Ovary (tissue), 10 donors: ENCODE measurements around the gene HBP1. TPM values are rescaled to one million over a fixed set of nuclear protein-coding genes. Genes with fewer than 3 reads are reported as not detected.

Experiments
- DNase-seq, 5 donors: peaks; one replicate each; pipeline ENCODE4 v3.0.0-alpha.2; 2019 to 2020
- H3K27ac ChIP-seq, 2 donors: fragments of 200-600 bp; one replicate each; pipeline versions ENCODE4 v1.5.1 to v1.8.0; 2019 to 2022
- H3K27me3 ChIP-seq: fragments of 200-600 bp; one replicate; pipeline ENCODE4 v1.8.0; 2022
- H3K36me3 ChIP-seq: fragments of 200-600 bp; sonication (generic); one replicate; pipeline ENCODE4 v1.5.1; 2019
- H3K4me1 ChIP-seq: one replicate; pipeline ENCODE4 v1.8.1; 2013; ENCODE audit warnings: mild to moderate bottlenecking, moderate library complexity; ENCODE audit not compliant: insufficient read depth
- H3K4me3 ChIP-seq: fragments of 200-600 bp; sonication (generic); one replicate; pipeline ENCODE4 v1.5.1; 2017
- H3K9me3 ChIP-seq, 2 donors: fragments of 200-600 bp in 1 of 2; sonication (generic) in 1 of 2; one replicate each; pipeline versions ENCODE4 v1.5.1 to v1.8.1; 2013 to 2019; ENCODE audit warnings: mild to moderate bottlenecking in 1 of 2, moderate library complexity in 1 of 2
- EP300 ChIP-seq: sonication (generic); formaldehyde crosslinking; IDR thresholded peaks from one replicate; pipeline ENCODE4 v1.6.1; 2017; ENCODE audit warnings: antibody characterized with exemption
- POLR2A ChIP-seq: fragments of 450-650 bp; IDR thresholded peaks from one replicate; pipeline ENCODE4 v1.6.1; 2017; ENCODE audit warnings: antibody characterized with exemption, mild to moderate bottlenecking, moderate library complexity
- WGBS, 3 donors: extraction: QIAGEN DNeasy Blood & Tissue Kit in 1 of 3; methylation state at CpG; one replicate each; pipeline versions ENCODE4 v1.1.5 to v1.1.7; 2013 to 2017; 5-methylcytosine and 5-hydroxymethylcytosine counted together
- intact Hi-C, 4 donors: fragments of 100-400 bp; cut with DNase I; formaldehyde crosslinking; loops; one replicate each; pipeline versions ENCODE4 v1.11.0 to v1.15.1; 2022 to 2023
- long read RNA-seq, 3 donors: library from polyadenylated mRNA in 2 of 3; unstranded in 2 of 3; transcript quantifications; one replicate each; pipeline ENCODE4 v2.0.0 and lab custom pipeline, GENCODE V29; 2021 to 2026
- polyA plus RNA-seq, 2 donors: library from polyadenylated mRNA; stranded (reverse); fragments of 200-250 nt in 1 of 2; fragments of 350-450 nt in 1 of 2; fragmentation: Illumina TruSeq in 1 of 2; extraction: RNeasy Lipid Tissue Mini Kit (QIAGEN cat#74804) in 1 of 2; gene quantifications; one replicate each; pipeline ENCODE4 v1.2.3, GENCODE V29; 2013 to 2014
- total RNA-seq, 7 donors: library from RNA; depleted of rRNA in 2 of 7; stranded (reverse); fragments of >200 nt in 2 of 7; fragmentation: NEBNext Ultra II Directional in 3 of 7; extraction: Animal tissue kit (Norgen Biotek cat#: 25700) in 3 of 7; gene quantifications; one replicate each; pipeline versions ENCODE4 v1.1.0 to v1.2.4, GENCODE V29; 2016 to 2023
- TF ChIP-seq, protein P1 (sequence below), 3 donors: fragments of 450-650 bp in 2 of 3; fragments of 200-600 bp in 1 of 3; IDR thresholded peaks; one replicate each; pipeline versions ENCODE4 v1.5.1 to v1.8.0; 2016 to 2022; ENCODE audit warnings: antibody characterized with exemption in 3 of 3, mild to moderate bottlenecking in 1 of 3
- donor health status: DM: no; HTN: no; CAD: no; lungs with moderate emphysema.
- donor health status: DM: no; HTN: no; CAD: no.
- donor health status: Bipolar disorder and iron deficiency.
- donor health status: DM: yes; HTN: yes; CAD: no.
- donor health status: DM: no; HTN: no; CAD: no.
- donor health status: DM: yes; HTN: yes; CAD: no.

The HBP1 gene, protein sequence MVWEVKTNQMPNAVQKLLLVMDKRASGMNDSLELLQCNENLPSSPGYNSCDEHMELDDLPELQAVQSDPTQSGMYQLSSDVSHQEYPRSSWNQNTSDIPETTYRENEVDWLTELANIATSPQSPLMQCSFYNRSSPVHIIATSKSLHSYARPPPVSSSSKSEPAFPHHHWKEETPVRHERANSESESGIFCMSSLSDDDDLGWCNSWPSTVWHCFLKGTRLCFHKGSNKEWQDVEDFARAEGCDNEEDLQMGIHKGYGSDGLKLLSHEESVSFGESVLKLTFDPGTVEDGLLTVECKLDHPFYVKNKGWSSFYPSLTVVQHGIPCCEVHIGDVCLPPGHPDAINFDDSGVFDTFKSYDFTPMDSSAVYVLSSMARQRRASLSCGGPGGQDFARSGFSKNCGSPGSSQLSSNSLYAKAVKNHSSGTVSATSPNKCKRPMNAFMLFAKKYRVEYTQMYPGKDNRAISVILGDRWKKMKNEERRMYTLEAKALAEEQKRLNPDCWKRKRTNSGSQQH
- total RNA-seq, result 100 to 1,000 TPM in 2 of 7 donors, 10 to 100 TPM in 5; 31.8 to 121 (median 55.4) TPM
- 10 to 100 TPM; 77.4 to 86.3 TPM for polyA plus RNA-seq
- long read RNA-seq, donor 1, transcript HBP1-201 (11 exons, 2,829 nt), result minor isoform, 5 of 34 reads
- long read RNA-seq, donor 1, transcript HBP1-208 (11 exons, 2,704 nt), result major isoform, 15 of 34 reads
- long read RNA-seq, donor 1, partial matches to known transcripts, result 9 of 34 reads
- long read RNA-seq, donor 1, other reads (novel, unspliced or antisense), result 5 of 34 reads
- long read RNA-seq, donor 2, transcript HBP1-208 (11 exons, 2,704 nt), result major isoform, 16 of 19 reads
- long read RNA-seq, donor 2, partial matches to known transcripts, result 0 of 19 reads
- long read RNA-seq, donor 2, other reads (novel, unspliced or antisense), result 0 of 19 reads
- long read RNA-seq, donor 3, transcript HBP1-208 (11 exons, 2,704 nt), result major isoform, 24 of 61 reads
- long read RNA-seq, donor 3, transcript HBP1-201 (11 exons, 2,829 nt), result minor isoform, 21 of 61 reads
- long read RNA-seq, donor 3, partial matches to known transcripts, result 9 of 61 reads
- long read RNA-seq, donor 3, other reads (novel, unspliced or antisense), result 7 of 61 reads

DNA sequence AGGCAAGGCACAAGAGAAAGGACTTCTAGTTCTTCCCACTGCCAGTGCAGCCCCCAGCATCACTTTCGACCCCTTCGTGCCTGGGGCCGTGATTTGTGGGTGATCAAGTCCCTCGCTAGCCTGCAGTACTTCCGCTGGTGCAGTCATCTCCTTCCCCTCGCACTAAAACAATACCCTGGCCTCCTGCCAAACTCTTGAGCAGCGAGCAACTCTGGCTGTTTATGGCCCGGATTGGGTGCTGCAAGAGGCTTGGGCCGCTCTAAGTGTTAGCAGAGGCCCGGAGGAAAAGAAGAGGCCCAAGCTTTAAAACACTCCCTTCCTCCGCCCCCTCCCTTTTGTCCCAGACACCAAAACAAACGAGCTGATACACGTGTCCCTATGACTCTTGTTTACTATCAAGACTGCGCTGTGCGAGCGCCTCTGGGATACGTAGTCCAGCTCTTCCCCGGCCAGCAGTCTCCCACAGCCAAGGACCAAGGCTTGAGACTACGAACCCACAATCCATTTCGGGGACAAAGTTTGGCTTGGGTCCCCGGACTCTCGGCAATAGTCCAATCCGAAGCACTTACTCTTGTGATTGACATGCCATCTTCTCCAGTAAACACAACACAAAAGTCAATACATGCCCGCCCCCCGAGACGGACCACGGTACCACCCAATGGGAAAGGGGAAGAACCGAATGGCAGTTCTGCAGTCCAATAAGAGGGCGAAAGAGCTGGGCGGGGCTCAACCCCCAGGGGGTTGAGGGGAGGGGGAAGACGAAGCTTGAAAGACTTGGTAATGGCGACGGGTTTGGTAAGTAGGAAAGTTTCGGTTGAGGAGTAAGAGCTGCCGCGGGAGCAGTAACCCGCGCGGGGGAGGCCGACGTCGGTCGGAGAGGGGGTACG, at the start of gene HBP1:
TSS of gene HBP1 (plus strand) at position 771 of the 887 bp plus-strand sequence. CDS start 10,891 bp downstream, outside the sequence.
- TF ChIP-seq POLR2A (peak; percentile 72), EP300 (no peak)
- TF ChIP-seq, protein P1, sequence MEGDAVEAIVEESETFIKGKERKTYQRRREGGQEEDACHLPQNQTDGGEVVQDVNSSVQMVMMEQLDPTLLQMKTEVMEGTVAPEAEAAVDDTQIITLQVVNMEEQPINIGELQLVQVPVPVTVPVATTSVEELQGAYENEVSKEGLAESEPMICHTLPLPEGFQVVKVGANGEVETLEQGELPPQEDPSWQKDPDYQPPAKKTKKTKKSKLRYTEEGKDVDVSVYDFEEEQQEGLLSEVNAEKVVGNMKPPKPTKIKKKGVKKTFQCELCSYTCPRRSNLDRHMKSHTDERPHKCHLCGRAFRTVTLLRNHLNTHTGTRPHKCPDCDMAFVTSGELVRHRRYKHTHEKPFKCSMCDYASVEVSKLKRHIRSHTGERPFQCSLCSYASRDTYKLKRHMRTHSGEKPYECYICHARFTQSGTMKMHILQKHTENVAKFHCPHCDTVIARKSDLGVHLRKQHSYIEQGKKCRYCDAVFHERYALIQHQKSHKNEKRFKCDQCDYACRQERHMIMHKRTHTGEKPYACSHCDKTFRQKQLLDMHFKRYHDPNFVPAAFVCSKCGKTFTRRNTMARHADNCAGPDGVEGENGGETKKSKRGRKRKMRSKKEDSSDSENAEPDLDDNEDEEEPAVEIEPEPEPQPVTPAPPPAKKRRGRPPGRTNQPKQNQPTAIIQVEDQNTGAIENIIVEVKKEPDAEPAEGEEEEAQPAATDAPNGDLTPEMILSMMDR (IDR thresholded peaks at IDR 0.05), result no peak
- no peaks in the 10 kb centered on the region for H3K36me3 ChIP-seq
- WGBS, 3 donors, result 0% methylated on average over 44 of the region's 44 CpGs
- H3K4me3 ChIP-seq, result peak within 1 kb of the TSS; percentile 99
- peak within 1 kb of the TSS; percentile 98 to 99 for H3K27ac ChIP-seq
- DNase-seq, result peak; percentile 99 to 100 (median 100)
- peaks cover 8% of the 10 kb centered on the region for H3K4me1 ChIP-seq
- no peaks in the 10 kb centered on the region for H3K9me3 ChIP-seq
- no peaks in the 10 kb centered on the region for H3K27me3 ChIP-seq
- intact Hi-C loops, result loop anchor here in 1 of 4 donors (5.0 kb wide), 1 partner anchor 1871 kb away; no protein-coding TSS in a partner anchor

DNA sequence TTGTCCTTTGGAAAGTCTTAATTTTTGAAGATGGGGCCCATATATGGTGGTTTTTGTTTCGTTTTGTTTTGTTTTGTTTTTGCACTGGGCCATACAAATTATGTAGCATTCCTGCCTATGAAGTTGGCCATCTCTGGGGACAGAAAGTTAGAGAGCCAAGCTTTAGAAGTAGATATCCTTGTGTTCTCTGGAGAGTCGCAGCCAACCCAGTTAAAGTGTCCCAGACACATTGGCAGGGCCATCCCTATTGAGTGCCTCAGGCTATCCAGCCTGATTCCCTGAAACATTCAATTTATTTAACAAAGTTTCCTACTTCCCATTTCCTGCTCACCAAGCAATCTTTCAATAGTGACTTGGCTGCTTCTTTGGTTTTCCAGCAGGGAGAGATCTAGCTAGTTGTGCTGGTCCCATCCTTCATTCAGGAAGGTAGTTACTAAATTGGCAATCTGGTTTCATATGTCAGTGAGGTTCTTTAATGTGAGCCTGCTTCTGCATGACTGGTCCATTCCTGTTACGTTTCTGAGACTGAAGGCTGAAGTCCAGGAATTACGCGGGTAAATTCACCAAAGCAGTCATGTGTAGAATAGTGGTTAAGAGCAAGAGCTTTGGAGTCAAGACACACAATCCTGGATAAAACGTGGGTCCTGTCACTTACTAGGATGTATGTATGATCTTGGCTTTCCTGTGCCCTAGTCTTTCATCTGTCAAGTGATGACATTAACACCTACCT, 49.3 kb upstream of the HBP1 start:
- 90 to 95% (median 94%) methylated on average over 6 of the region's 6 CpGs for WGBS, 3 donors
- TF ChIP-seq POLR2A (no peak), EP300 (no peak)
- TF ChIP-seq, protein P1 (IDR thresholded peaks at IDR 0.05), result no peak
- Histone ChIP-seq H3K4me3 (no peak overlapping the region), H3K4me1 (peaks cover 3% of the 10 kb centered on the region), H3K27ac (no peak overlapping the region), H3K27me3 (no peaks in the 10 kb centered on the region), H3K9me3 (no peaks in the 10 kb centered on the region), H3K36me3 (no peaks in the 10 kb centered on the region)
- intact Hi-C loops, result no loop called here
- DNase-seq, result no peak

DNA sequence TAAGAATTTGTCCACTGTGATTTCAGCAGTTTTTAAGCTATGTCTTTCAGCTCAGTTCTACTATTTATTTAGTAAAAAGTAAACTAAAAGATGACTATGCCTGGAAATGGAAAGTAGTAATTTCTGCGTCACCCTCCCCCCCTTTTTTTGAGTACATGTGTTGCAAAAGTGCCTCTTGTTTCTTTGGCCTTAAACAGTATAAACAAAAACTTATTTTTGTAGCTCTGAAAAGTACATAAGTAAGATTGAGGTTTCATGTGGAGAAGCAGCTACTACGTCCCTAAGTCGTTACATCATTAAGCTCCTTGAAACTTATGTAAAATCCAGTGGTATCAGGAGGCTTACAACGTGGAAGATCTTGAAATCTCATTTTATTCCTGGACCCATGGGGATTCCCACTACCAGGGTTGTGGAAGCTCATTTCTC, 46.3 kb upstream of the HBP1 start:
- Histone ChIP-seq H3K27ac (peak overlapping the region in 1 of 2 donors; percentile 72), H3K27me3 (no peaks in the 10 kb centered on the region), H3K36me3 (no peaks in the 10 kb centered on the region), H3K4me3 (no peak overlapping the region), H3K9me3 (no peaks in the 10 kb centered on the region), H3K4me1 (peaks cover 3% of the 10 kb centered on the region)
- intact Hi-C loops, result no loop called here
- 10 to 29% (median 14%) methylated on average over 4 of the region's 4 CpGs for WGBS, 3 donors
- DNase-seq, result no peak
- TF ChIP-seq, protein P1 (IDR thresholded peaks at IDR 0.05), result no peak
- TF ChIP-seq POLR2A (no peak), EP300 (no peak)
